BLaER1 treated with 17β-estradiol and CSF1 and Interleukin-3, amounts not matched to agents 10 nM and 100 nM (cell line): ENCODE data around the gene TMEM38B.
A peak's percentile ranks its signal among the peaks of the same experiment; 100 is the strongest.

ENCODE experiments used
- H3K27ac ChIP-seq, 11 experiments: shearing (Covaris generic); formaldehyde crosslinking; 2 replicates each; pipeline ENCODE4 v1.8.1; 2022
- H3K27me3 ChIP-seq, 11 experiments: shearing (Covaris generic); formaldehyde crosslinking; 2 replicates each; pipeline ENCODE4 v1.8.1; 2022
- H3K36me3 ChIP-seq, 11 experiments: shearing (Covaris generic); formaldehyde crosslinking; 2 replicates each; pipeline ENCODE4 v1.8.1; 2022
- H3K4me1 ChIP-seq, 10 experiments: shearing (Covaris generic); formaldehyde crosslinking; 2 replicates each; pipeline ENCODE4 v1.8.1; 2022
- H3K4me2 ChIP-seq, 11 experiments: shearing (Covaris generic); formaldehyde crosslinking; 2 replicates each; pipeline ENCODE4 v1.8.1; 2022
- H3K4me3 ChIP-seq, 10 experiments: shearing (Covaris generic); formaldehyde crosslinking; 2 replicates each; pipeline ENCODE4 v1.8.1; 2022
- H3K9ac ChIP-seq, 11 experiments: shearing (Covaris generic); formaldehyde crosslinking; 2 replicates each; pipeline ENCODE4 v1.8.1; 2022
- H3K9me3 ChIP-seq, 11 experiments: shearing (Covaris generic); formaldehyde crosslinking; replicated peaks in 1 of 11; 2 replicates each; pipeline ENCODE4 v1.8.1; 2022
- H4K20me1 ChIP-seq, 11 experiments: shearing (Covaris generic); formaldehyde crosslinking; 2 replicates each; pipeline ENCODE4 v1.8.1; 2022
- Cebpa-rat ChIP-seq, 11 experiments: shearing (Covaris generic); IDR thresholded peaks; 2 replicates each; pipeline ENCODE4 v1.8.1; 2022

Gene TMEM38B

GRCh38 chr9:105678163-105678562 lies 16.2 kb upstream of the TMEM38B start:
- Histone ChIP-seq H4K20me1 (no peaks in the 10 kb centered on the region), H3K27ac (no peak overlapping the region), H3K9me3 (0 out of 22 replicates have a peak, but pooled peaks cover 0 to 4% (median 0%) of the 10 kb centered on the region in 11 experiments), H3K9ac (no peak overlapping the region), H3K4me1 (peaks cover 0 to 7% (median 6%) of the 10 kb centered on the region in 10 experiments; a peak in 12 of 20 replicates), H3K36me3 (no peaks in the 10 kb centered on the region), H3K27me3 (no peaks in the 10 kb centered on the region), H3K4me3 (no peak overlapping the region), H3K4me2 (no peak overlapping the region)
- TF ChIP-seq Cebpa-rat (IDR thresholded peaks at IDR 0.05): no peak

GRCh38 chr9:105678781-105679180 lies 15.6 kb upstream of the TMEM38B start:
- H3K27me3 ChIP-seq: no peaks in the 10 kb centered on the region
- H3K9ac ChIP-seq: no peak overlapping the region
- H3K9me3 ChIP-seq: 0 out of 22 replicates have a peak, but pooled peaks cover 0 to 4% (median 0%) of the 10 kb centered on the region in 11 experiments
- no peak overlapping the region for H3K4me3 ChIP-seq
- no peak overlapping the region for H3K4me2 ChIP-seq
- no peaks in the 10 kb centered on the region for H3K36me3 ChIP-seq
- no peak for TF ChIP-seq Cebpa-rat (IDR thresholded peaks at IDR 0.05)
- no peaks in the 10 kb centered on the region for H4K20me1 ChIP-seq
- peaks cover 0 to 5% (median 3%) of the 10 kb centered on the region in 10 experiments; a peak in 11 of 20 replicates for H3K4me1 ChIP-seq
- H3K27ac ChIP-seq: no peak overlapping the region

- Histone ChIP-seq H3K4me1 (no peaks in the 10 kb centered on the region), H3K9me3 (0 out of 22 replicates have a peak, but pooled peaks cover 0 to 4% (median 0%) of the 10 kb centered on the region in 11 experiments), H3K9ac (no peak overlapping the region), H4K20me1 (no peaks in the 10 kb centered on the region), H3K36me3 (no peaks in the 10 kb centered on the region), H3K27ac (no peak overlapping the region), H3K4me2 (no peak overlapping the region), H3K27me3 (no peaks in the 10 kb centered on the region), H3K4me3 (no peak overlapping the region)
- no peak for TF ChIP-seq Cebpa-rat (IDR thresholded peaks at IDR 0.05)
Observed at GRCh38 chr9:105679257-105680022, 14.9 kb upstream of the TMEM38B start.

GRCh38 chr9:105681313-105681712 lies 13.0 kb upstream of the TMEM38B start:
- H3K36me3 ChIP-seq: no peaks in the 10 kb centered on the region
- H3K4me3 ChIP-seq: no peak overlapping the region
- H3K9me3 ChIP-seq: 0 out of 22 replicates have a peak, but pooled peaks cover 0 to 4% (median 0%) of the 10 kb centered on the region in 11 experiments
- no peak overlapping the region for H3K4me2 ChIP-seq
- H3K27me3 ChIP-seq: no peaks in the 10 kb centered on the region
- H4K20me1 ChIP-seq: no peaks in the 10 kb centered on the region
- TF ChIP-seq Cebpa-rat (IDR thresholded peaks at IDR 0.05): no peak
- no peaks in the 10 kb centered on the region for H3K4me1 ChIP-seq
- H3K9ac ChIP-seq: no peak overlapping the region
- no peak overlapping the region for H3K27ac ChIP-seq

- no peak for TF ChIP-seq Cebpa-rat (IDR thresholded peaks at IDR 0.05)
- Histone ChIP-seq H3K27ac (no peak overlapping the region), H3K27me3 (no peaks in the 10 kb centered on the region), H3K4me1 (no peaks in the 10 kb centered on the region), H3K9ac (no peak overlapping the region), H3K36me3 (no peaks in the 10 kb centered on the region), H3K4me2 (no peak overlapping the region), H3K9me3 (0 out of 22 replicates have a peak, but pooled peaks cover 0 to 4% (median 0%) of the 10 kb centered on the region in 11 experiments), H3K4me3 (no peak overlapping the region), H4K20me1 (no peaks in the 10 kb centered on the region)
Observed at GRCh38 chr9:105681724-105682123, 12.6 kb upstream of the TMEM38B start.

GRCh38 chr9:105683688-105684275 lies 10.6 kb upstream of the TMEM38B start:
- H3K9ac ChIP-seq: no peak overlapping the region
- no peak overlapping the region for H3K27ac ChIP-seq
- no peaks in the 10 kb centered on the region for H3K27me3 ChIP-seq
- no peak overlapping the region for H3K4me2 ChIP-seq
- H3K4me1 ChIP-seq: no peaks in the 10 kb centered on the region
- no peaks in the 10 kb centered on the region for H3K36me3 ChIP-seq
- no peak for TF ChIP-seq Cebpa-rat (IDR thresholded peaks at IDR 0.05)
- H4K20me1 ChIP-seq: no peaks in the 10 kb centered on the region
- H3K9me3 ChIP-seq: 0 out of 22 replicates have a peak, but pooled peaks cover 0 to 4% (median 0%) of the 10 kb centered on the region in 11 experiments
- H3K4me3 ChIP-seq: no peak overlapping the region

GRCh38 chr9:105686936-105687335 lies 7.4 kb upstream of the TMEM38B start:
- peaks cover 3 to 8% (median 8%) of the 10 kb centered on the region in 11 experiments for H3K27me3 ChIP-seq
- no peak overlapping the region for H3K27ac ChIP-seq
- no peaks in the 10 kb centered on the region for H4K20me1 ChIP-seq
- no peaks in the 10 kb centered on the region for H3K4me1 ChIP-seq
- H3K9me3 ChIP-seq: 0 out of 22 replicates have a peak, but pooled peaks cover 0 to 4% (median 0%) of the 10 kb centered on the region in 11 experiments
- H3K9ac ChIP-seq: no peak overlapping the region
- H3K4me3 ChIP-seq: no peak overlapping the region
- TF ChIP-seq Cebpa-rat (IDR thresholded peaks at IDR 0.05): no peak
- H3K36me3 ChIP-seq: no peaks in the 10 kb centered on the region
- no peak overlapping the region for H3K4me2 ChIP-seq

GRCh38 chr9:105690742-105691141 lies 3.6 kb upstream of the TMEM38B start:
- Histone ChIP-seq H3K9ac (no peak overlapping the region), H3K4me1 (peaks cover 15 to 23% (median 19%) of the 10 kb centered on the region in 10 experiments), H4K20me1 (peaks cover 0 to 4% (median 0%) of the 10 kb centered on the region in 11 experiments; a peak in 1 of 22 replicates), H3K4me2 (no peak overlapping the region), H3K4me3 (no peak overlapping the region), H3K9me3 (no peaks in the 10 kb centered on the region), H3K27ac (no peak overlapping the region), H3K36me3 (no peaks in the 10 kb centered on the region), H3K27me3 (peaks cover 18 to 41% (median 39%) of the 10 kb centered on the region in 11 experiments)
- TF ChIP-seq Cebpa-rat (IDR thresholded peaks at IDR 0.05): no peak

- no peaks in the 10 kb centered on the region for H3K36me3 ChIP-seq
- TF ChIP-seq Cebpa-rat (IDR thresholded peaks at IDR 0.05): no peak
Observed at GRCh38 chr9:105693435-105694189, 729 bp upstream of the TMEM38B start.

More at GRCh38 chr9:105693435-105694189, 729 bp upstream of the TMEM38B start:
- Histone ChIP-seq H3K9ac (peak overlapping the region in 8 of 11 experiments; percentile 7 to 79 (median 74); a peak in 14 of 22 replicates), H3K4me1 (peaks cover 19 to 25% (median 21%) of the 10 kb centered on the region in 10 experiments), H3K27me3 (peaks cover 20 to 45% (median 39%) of the 10 kb centered on the region in 11 experiments), H3K4me2 (peak overlapping the region; percentile 87 to 99 (median 93)), H4K20me1 (peaks cover 0 to 6% (median 0%) of the 10 kb centered on the region in 11 experiments; a peak in 3 of 22 replicates), H3K9me3 (no peaks in the 10 kb centered on the region), H3K4me3 (peak overlapping the region; percentile 61 to 77 (median 71)), H3K27ac (peak overlapping the region in 1 of 11 experiments; percentile 59; a peak in 2 of 22 replicates)
